IMR-90 (cell line): ENCODE results near the gene C20orf173. TPM values are rescaled to one million over a fixed set of nuclear protein-coding genes. Genes with fewer than 3 reads are reported as not detected.

Experiments used
- ATAC-seq: fragments of 200-7000 bp; cut with Tn5 transposase; 2 replicates; pipeline ENCODE4 v1.9.1; 2020; ENCODE audit warnings: low read depth, mild to moderate bottlenecking, moderate library complexity
- BruUV-seq: library from RNA; stranded (reverse); fragments of 400-500 nt; replicated peaks from 2 replicates; lab custom pipeline; 2021; lab: Mats Ljungman, UMichigan
- CTCF ChIA-PET: fragments of 300-600 bp; formaldehyde crosslinking; extraction: SDS; loops from one replicate; lab custom pipeline; 2021; ENCODE audit warnings: antibody characterized with exemption; lab: Yijun Ruan, JAX
- POLR2A ChIA-PET: fragments of 300-600 bp; sonication (Branson Sonifier 250); formaldehyde crosslinking; loops from one replicate; lab custom pipeline; 2022; ENCODE audit warnings: antibody characterized with exemption; ENCODE audit not compliant: unreplicated experiment; lab: Charles Lee
- DNase-seq: peaks from one replicate; pipeline ENCODE4 v3.0.0; 2013
- H2AFZ ChIP-seq: replicated peaks from 2 replicates; pipeline ENCODE3; 2013; ENCODE audit warnings: low read length, mild to moderate bottlenecking; ENCODE audit not compliant: poor library complexity
- H2AK5ac ChIP-seq: 2 replicates; pipeline ENCODE4 v1.6.1; 2013; ENCODE audit warnings: low read depth, low read length, inconsistent platforms
- H2AK9ac ChIP-seq: replicated peaks from 2 replicates; pipeline ENCODE3; 2013; ENCODE audit warnings: mild to moderate bottlenecking, low read depth, low read length, moderate library complexity; ENCODE audit not compliant: poor library complexity
- H2BK120ac ChIP-seq: 2 replicates; pipeline ENCODE4 v1.6.1; 2013; ENCODE audit warnings: low read depth, low read length, inconsistent platforms
- H2BK15ac ChIP-seq: 3 replicates; pipeline ENCODE4 v1.6.1; 2013; ENCODE audit warnings: low read depth, low read length, inconsistent platforms
- H2BK20ac ChIP-seq: 2 replicates; pipeline ENCODE4 v1.6.1; 2013; ENCODE audit warnings: low read depth, mild to moderate bottlenecking, inconsistent platforms, low read length, moderate library complexity
- H2BK5ac ChIP-seq: 2 replicates; pipeline ENCODE4 v1.6.1; 2013; ENCODE audit warnings: mild to moderate bottlenecking, low read depth, low read length, inconsistent platforms; ENCODE audit not compliant: poor library complexity, severe bottlenecking
- H3K14ac ChIP-seq: replicated peaks from 2 replicates; pipeline ENCODE4 v1.6.1; 2013; ENCODE audit warnings: low read depth, low read length, inconsistent platforms
- H3K18ac ChIP-seq: 2 replicates; pipeline ENCODE4 v1.6.1; 2013; ENCODE audit warnings: low read depth, low read length, control low read depth
- H3K23ac ChIP-seq: 2 replicates; pipeline ENCODE4 v1.6.1; 2013; ENCODE audit warnings: low read depth, low read length, inconsistent platforms
- H3K27ac ChIP-seq: 2 replicates; pipeline ENCODE4 v1.5.1; 2013; ENCODE audit warnings: mild to moderate bottlenecking, control low read depth, low read length; ENCODE audit not compliant: insufficient read depth
- H3K27me3 ChIP-seq: 2 replicates; pipeline ENCODE4 v1.6.1; 2013; ENCODE audit warnings: low read length; ENCODE audit not compliant: control insufficient read depth, insufficient read depth
- H3K36me3 ChIP-seq: 2 replicates; pipeline ENCODE4 v1.6.1; 2013; ENCODE audit warnings: low read length, mixed read lengths; ENCODE audit not compliant: control insufficient read depth, insufficient read depth
- H3K4ac ChIP-seq: 2 replicates; pipeline ENCODE4 v1.6.1; 2013; ENCODE audit warnings: low read depth, low read length, inconsistent platforms
- H3K4me1 ChIP-seq: 2 replicates; pipeline ENCODE4 v1.6.1; 2013; ENCODE audit warnings: low read length, mixed read lengths; ENCODE audit not compliant: control insufficient read depth, insufficient read depth
- H3K4me2 ChIP-seq: 2 replicates; pipeline ENCODE4 v1.6.1; 2013; ENCODE audit warnings: low read depth, mild to moderate bottlenecking, control low read depth, low read length, moderate library complexity
- H3K4me3 ChIP-seq: 2 replicates; pipeline ENCODE4 v1.5.1; 2013; ENCODE audit warnings: low read depth, mild to moderate bottlenecking, control low read depth, low read length, moderate library complexity; ENCODE audit not compliant: insufficient read depth
- H3K56ac ChIP-seq: 2 replicates; pipeline ENCODE4 v1.6.1; 2013; ENCODE audit warnings: low read length, inconsistent platforms; ENCODE audit not compliant: insufficient read depth; ENCODE audit errors: extremely low read depth
- H3K79me1 ChIP-seq, 2 experiments: 2 replicates each; pipeline ENCODE4 v1.6.1; 2013; ENCODE audit warnings: low read length in 2 of 2, inconsistent platforms in 1 of 2, low read depth in 1 of 2
- H3K9ac ChIP-seq: 2 replicates; pipeline ENCODE4 v1.6.1; 2013; ENCODE audit warnings: low read depth, low read length, control low read depth
- H3K9me1 ChIP-seq: 2 replicates; pipeline ENCODE4 v1.6.1; 2013; ENCODE audit warnings: low read length, inconsistent platforms; ENCODE audit not compliant: insufficient read depth
- H3K9me3 ChIP-seq: 2 replicates; pipeline ENCODE4 v1.6.1; 2013; ENCODE audit warnings: low read length; ENCODE audit not compliant: control insufficient read depth, insufficient read depth
- H4K20me1 ChIP-seq: 2 replicates; pipeline ENCODE4 v1.6.1; 2013; ENCODE audit warnings: low read length, inconsistent platforms; ENCODE audit not compliant: insufficient read depth
- H4K5ac ChIP-seq: 2 replicates; pipeline ENCODE4 v1.6.1; 2013; ENCODE audit warnings: mild to moderate bottlenecking, low read depth, low read length, control low read depth
- H4K8ac ChIP-seq, 2 experiments: 2 replicates each; pipeline ENCODE4 v1.6.1; 2013; ENCODE audit warnings: low read depth in 2 of 2, low read length in 2 of 2, control low read depth in 1 of 2, inconsistent platforms in 1 of 2
- H4K91ac ChIP-seq: 2 replicates; pipeline ENCODE4 v1.6.1; 2013; ENCODE audit warnings: low read depth, low read length, inconsistent platforms; ENCODE audit not compliant: insufficient read depth
- BHLHE40 ChIP-seq: fragments of 150-350 bp; IDR thresholded peaks from 2 replicates; pipeline ENCODE4 v1.6.1; 2016; ENCODE audit warnings: mild to moderate bottlenecking, low read depth, low read length
- CHD1 ChIP-seq: IDR thresholded peaks from 2 replicates; pipeline ENCODE4 v1.6.1; 2012; ENCODE audit warnings: low read depth, low read length, improper control_type of control experiment
- ELK1 ChIP-seq: fragments of 150-350 bp; IDR thresholded peaks from 2 replicates; pipeline ENCODE4 v1.6.1; 2016; ENCODE audit warnings: low read depth, mild to moderate bottlenecking, low read length, moderate library complexity, borderline replicate concordance
- FOS ChIP-seq: fragments of 150-350 bp; IDR thresholded peaks from 2 replicates; pipeline ENCODE4 v1.6.1; 2016; ENCODE audit warnings: low read depth, low read length
- MAFK ChIP-seq: IDR thresholded peaks from 2 replicates; pipeline ENCODE4 v1.6.1; 2012; ENCODE audit warnings: low read depth, low read length, improper control_type of control experiment
- MAZ ChIP-seq: IDR thresholded peaks from 2 replicates; pipeline ENCODE4 v1.6.1; 2012; ENCODE audit warnings: low read depth, mild to moderate bottlenecking, low read length, improper control_type of control experiment, moderate library complexity, borderline replicate concordance
- MXI1 ChIP-seq: IDR thresholded peaks from 2 replicates; pipeline ENCODE4 v1.6.1; 2012; ENCODE audit warnings: low read depth, mild to moderate bottlenecking, low read length, moderate library complexity, borderline replicate concordance
- POLR2A ChIP-seq: IDR thresholded peaks from 2 replicates; pipeline ENCODE4 v1.6.1; 2012; ENCODE audit warnings: mild to moderate bottlenecking, low read depth, low read length
- RAD21 ChIP-seq: IDR thresholded peaks from 2 replicates; pipeline ENCODE4 v1.6.1; 2012; ENCODE audit warnings: low read length, improper control_type of control experiment
- USF2 ChIP-seq: fragments of 150-350 bp; IDR thresholded peaks from 2 replicates; pipeline ENCODE4 v1.6.1; 2017; ENCODE audit warnings: mild to moderate bottlenecking, antibody characterized with exemption, low read length, low read depth
- WGBS, 2 experiments: methylation state at CpG; one replicate each; pipeline versions ENCODE4 v1.1.5 to v1.1.7; 2013; ENCODE audit warnings: missing lambda C conversion rate in 2 of 2; ENCODE audit not compliant: insufficient read length in 1 of 2; ENCODE audit errors: extremely low coverage in 2 of 2; 5-methylcytosine and 5-hydroxymethylcytosine counted together
- dilution Hi-C: fragments of 300-500 bp; cut with HindIII; formaldehyde crosslinking; loops from one replicate; pipeline ENCODE4 v1.14.3; 2018; ENCODE audit warnings: low sequenced_read_pairs; ENCODE audit not compliant: unreplicated experiment
- in situ Hi-C: fragments of 300-500 bp; cut with MboI; formaldehyde crosslinking; loops from 3 replicates; pipeline ENCODE4 v1.14.3; 2019; ENCODE audit warnings: low sequenced_read_pairs, inconsistent platforms, mixed read lengths
- intact Hi-C: fragments of 100-400 bp; cut with micrococcal nuclease; formaldehyde crosslinking; loops from 2 replicates; pipeline ENCODE4 v1.10.0; 2022
- polyA plus RNA-seq, 3 experiments: library from polyadenylated mRNA; depleted of rRNA; stranded (reverse); fragments of >200 nt; gene quantifications; 2 replicates each; pipeline ENCODE4 v1.2.3, GENCODE V29; 2012; ENCODE audit warnings: low replicate concordance in 1 of 3
- total RNA-seq: library from RNA; depleted of rRNA; stranded (reverse); fragments of >200 nt; gene quantifications from 2 replicates; pipeline ENCODE4 v1.2.3, GENCODE V29; 2012

The C20orf173 gene
- total and polyA plus RNA-seq, 2 of the 4 experiments (the other 2 are of a cell fraction), result not detected

GRCh38 chr20:35555951-35556645 lies 26.6 kb upstream of the C20orf173 start:
- no peak overlapping the region for H3K18ac ChIP-seq
- no peak overlapping the region for H3K14ac ChIP-seq
- no peak overlapping the region for H2AFZ ChIP-seq
- no peak overlapping the region for H4K91ac ChIP-seq
- no peaks in the 10 kb centered on the region for H3K27me3 ChIP-seq
- no peak overlapping the region for H3K23ac ChIP-seq
- H3K27ac ChIP-seq, result no peak overlapping the region
- peaks cover 15% of the 10 kb centered on the region for H3K9me1 ChIP-seq
- no peak overlapping the region for H3K56ac ChIP-seq
- H3K9me3 ChIP-seq, result no peaks in the 10 kb centered on the region
- H4K5ac ChIP-seq, result no peak overlapping the region
- ChIA-PET CTCF (no interaction called here), POLR2A (no interaction called here)
- peaks cover 76% of the 10 kb centered on the region for H3K36me3 ChIP-seq
- intact Hi-C loops, result no loop called here
- no peak overlapping the region for H3K4ac ChIP-seq
- H2BK5ac ChIP-seq, result no peak overlapping the region
- H3K4me1 ChIP-seq, result no peaks in the 10 kb centered on the region; the same call in 1 of the 2 replicates
- H4K20me1 ChIP-seq, result peaks cover 9% of the 10 kb centered on the region; the same call in 1 of the 2 replicates
- WGBS, 2 experiments, result 100% methylated on average over 9 of the region's 21 CpGs; no CpG with 5 or more reads in 1 of the 2 experiments
- no peak overlapping the region for H2AK9ac ChIP-seq
- dilution Hi-C loops, result no loop called here
- H2BK120ac ChIP-seq, result no peak overlapping the region
- H4K8ac ChIP-seq, result no peak overlapping the region
- no peak overlapping the region for H3K4me3 ChIP-seq
- DNase-seq (no peak), ATAC-seq (no peak)
- H3K79me1 ChIP-seq, result peaks cover 0 to 20% of the 10 kb centered on the region in 2 experiments; a peak in 2 of 4 replicates
- BruUV-seq, result no TSS peak
- no peak overlapping the region for H3K4me2 ChIP-seq
- TF ChIP-seq CHD1, result no peak
- no peak for TF ChIP-seq USF2
- no peak for TF ChIP-seq MXI1
- TF ChIP-seq MAZ, result no peak
- TF ChIP-seq POLR2A, result no peak
- no peak for TF ChIP-seq MAFK
- TF ChIP-seq ELK1, result no peak
- no peak for TF ChIP-seq RAD21
- TF ChIP-seq BHLHE40, result no peak
- no peak for TF ChIP-seq FOS
- no peak overlapping the region for H2BK15ac ChIP-seq
- in situ Hi-C loops, result no loop called here
- no peak overlapping the region for H2AK5ac ChIP-seq
- H3K9ac ChIP-seq, result no peak overlapping the region
- no peak overlapping the region for H2BK20ac ChIP-seq
